MCF 10A (cell line): ENCODE results near the gene HOXA4. TPM values are rescaled to one million over a fixed set of nuclear protein-coding genes. Genes with fewer than 3 reads are reported as not detected.

Experiments
- BruUV-seq: library from RNA; stranded (reverse); fragments of 400-500 nt; replicated peaks from 2 replicates; lab custom pipeline; 2021; lab: Mats Ljungman, UMichigan
- CTCF ChIA-PET: fragments of 300-600 bp; sonication (Branson Sonifier 250); formaldehyde crosslinking; extraction: SDS; loops from one replicate; lab custom pipeline; 2021; ENCODE audit warnings: antibody characterized with exemption, inconsistent platforms; lab: Yijun Ruan, JAX
- POLR2A ChIA-PET: fragments of 300-600, 350-650 bp; sonication (Branson Sonifier 250); formaldehyde crosslinking; extraction: SDS; loops from one replicate; lab custom pipeline; 2020; ENCODE audit warnings: antibody characterized with exemption, inconsistent platforms; lab: Yijun Ruan, JAX
- DNase-seq: peaks from one replicate; pipeline ENCODE4 v3.0.0-alpha.2; 2018; ENCODE audit not compliant: unreplicated experiment
- H3K27ac Mint-ChIP-seq: one replicate; pipeline ENCODE4 v1.8.0; 2022; ENCODE audit warnings: mild to moderate bottlenecking, low read depth, mixed read lengths; ENCODE audit not compliant: unreplicated experiment
- H3K27me3 Mint-ChIP-seq: one replicate; pipeline ENCODE4 v1.8.0; 2022; ENCODE audit warnings: mixed read lengths; ENCODE audit not compliant: insufficient read depth, unreplicated experiment
- H3K36me3 Mint-ChIP-seq: one replicate; pipeline ENCODE4 v1.8.0; 2022; ENCODE audit warnings: mild to moderate bottlenecking, moderate library complexity, mixed read lengths; ENCODE audit not compliant: insufficient read depth, unreplicated experiment
- H3K4me1 Mint-ChIP-seq: one replicate; pipeline ENCODE4 v1.8.0; 2022; ENCODE audit warnings: mixed read lengths; ENCODE audit not compliant: insufficient read depth, unreplicated experiment
- H3K4me3 Mint-ChIP-seq: one replicate; pipeline ENCODE4 v1.8.0; 2022; ENCODE audit warnings: mild to moderate bottlenecking, moderate library complexity, mixed read lengths; ENCODE audit not compliant: unreplicated experiment
- H3K9me3 Mint-ChIP-seq: one replicate; pipeline ENCODE4 v1.8.0; 2022; ENCODE audit warnings: mixed read lengths; ENCODE audit not compliant: unreplicated experiment
- CTCF ChIP-seq: fragments of 200-600 bp; IDR thresholded peaks from one replicate; pipeline ENCODE4 v1.8.0; 2022; ENCODE audit warnings: antibody characterized with exemption, mild to moderate bottlenecking; ENCODE audit not compliant: unreplicated experiment
- intact Hi-C: fragments of 100-400 bp; cut with micrococcal nuclease; formaldehyde crosslinking; loops from 2 replicates; pipeline ENCODE4 v1.14.1; 2022
- total RNA-seq: library from RNA; stranded (reverse); gene quantifications from 2 replicates; pipeline ENCODE4 v1.2.3, GENCODE V29; 2022

HOXA4 gene
- total RNA-seq, 1 experiment from 2014 or later: 2.6 TPM

GRCh38 chr7:27178366-27178765 lies 47.8 kb upstream of the HOXA4 start:
- CTCF ChIA-PET: interaction anchor here (0.6 to 2.4 kb wide), 8 partner anchors 10 to 1392 kb away, joined by 3 to 10 read pairs (median 4); no protein-coding TSS in a partner anchor
- no peak for TF ChIP-seq CTCF

DNA sequence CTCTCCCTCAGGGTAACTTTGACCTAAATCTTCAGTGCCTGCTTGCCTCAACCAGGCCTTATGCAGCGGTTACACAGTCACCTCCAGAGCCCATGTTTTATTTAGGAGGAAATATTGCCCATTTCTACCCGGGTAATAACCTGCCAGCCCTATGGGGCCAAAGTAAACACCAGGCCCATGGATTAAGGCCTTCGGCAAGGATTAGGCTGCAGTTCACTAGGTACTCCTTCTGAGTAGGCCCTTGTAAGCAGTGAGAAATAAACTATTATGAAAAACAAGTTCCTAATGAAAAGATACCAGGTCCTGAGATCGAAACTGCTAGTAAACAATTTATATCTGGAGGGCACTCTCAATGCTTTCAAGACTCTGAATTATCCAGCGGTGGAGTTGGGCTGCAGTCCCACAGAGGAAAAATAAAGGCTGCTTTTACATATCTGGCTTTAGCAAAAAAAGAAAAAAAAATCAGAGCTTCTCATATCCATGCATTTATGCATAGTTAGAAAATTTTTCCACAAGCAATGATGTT lies 47.3 kb upstream of the HOXA4 start:
- POLR2A ChIA-PET: interaction anchor here (0.6 kb wide), 1 partner anchor 27 kb away, joined by 3 read pairs; no protein-coding TSS in a partner anchor
- no peak for TF ChIP-seq CTCF
- CTCF ChIA-PET: interaction anchor here (0.6 to 2.4 kb wide), 6 partner anchors 14 to 373 kb away, joined by 3 to 10 read pairs (median 6); no protein-coding TSS in a partner anchor
- H3K4me3 Mint-ChIP-seq: no peak overlapping the region
- no peaks in the 10 kb centered on the region for H3K36me3 Mint-ChIP-seq
- H3K4me1 Mint-ChIP-seq: no peaks in the 10 kb centered on the region
- H3K27ac Mint-ChIP-seq: no peak overlapping the region
- no peak for DNase-seq
- no TSS peak for BruUV-seq
- intact Hi-C loops: no loop called here
- no peaks in the 10 kb centered on the region for H3K9me3 Mint-ChIP-seq
- H3K27me3 Mint-ChIP-seq: no peaks in the 10 kb centered on the region

More at GRCh38 chr7:27178366-27178765, 47.8 kb upstream of the HOXA4 start:
- Mint-ChIP-seq H3K27ac (no peak overlapping the region), H3K36me3 (no peaks in the 10 kb centered on the region), H3K9me3 (no peaks in the 10 kb centered on the region), H3K4me3 (no peak overlapping the region), H3K27me3 (no peaks in the 10 kb centered on the region), H3K4me1 (no peaks in the 10 kb centered on the region)
- BruUV-seq: no TSS peak
- DNase-seq: no peak
- POLR2A ChIA-PET: no interaction called here
- intact Hi-C loops: no loop called here

GRCh38 chr7:27176962-27177794 lies 46.6 kb upstream of the HOXA4 start:
- peaks cover 1% of the 10 kb centered on the region for H3K36me3 Mint-ChIP-seq
- CTCF ChIA-PET: interaction anchor here (0.6 to 1.8 kb wide), 5 partner anchors 8 to 373 kb away, joined by 3 to 8 read pairs (median 7); partner anchors contain the start of gene HOXA11
- POLR2A ChIA-PET: interaction anchor here (0.6 kb wide), 1 partner anchor 27 kb away, joined by 3 read pairs; no protein-coding TSS in a partner anchor
- no peak overlapping the region for H3K4me3 Mint-ChIP-seq
- BruUV-seq: no TSS peak
- no peak for TF ChIP-seq CTCF
- peaks cover 3% of the 10 kb centered on the region for H3K4me1 Mint-ChIP-seq
- no peak overlapping the region for H3K27ac Mint-ChIP-seq
- DNase-seq: no peak
- H3K9me3 Mint-ChIP-seq: no peaks in the 10 kb centered on the region
- intact Hi-C loops: no loop called here
- H3K27me3 Mint-ChIP-seq: no peaks in the 10 kb centered on the region

- TF ChIP-seq CTCF: no peak
- ChIA-PET CTCF (interaction anchor here (0.6 to 1.8 kb wide), 5 partner anchors 8 to 844 kb away, joined by 3 to 8 read pairs (median 3); partner anchors contain the start of gene HOXA11), POLR2A (interaction anchor here (1.3 kb wide), 1 partner anchor 318 kb away, joined by 3 read pairs; no protein-coding TSS in a partner anchor)
- intact Hi-C loops: no loop called here
- H3K4me1 Mint-ChIP-seq: peaks cover 9% of the 10 kb centered on the region
- no peaks in the 10 kb centered on the region for H3K9me3 Mint-ChIP-seq
- no peak for DNase-seq
- peaks cover 8% of the 10 kb centered on the region for H3K36me3 Mint-ChIP-seq
- no TSS peak for BruUV-seq
- H3K27me3 Mint-ChIP-seq: no peaks in the 10 kb centered on the region
- no peak overlapping the region for H3K27ac Mint-ChIP-seq
- no peak overlapping the region for H3K4me3 Mint-ChIP-seq
Measured at GRCh38 chr7:27176524-27176845, 45.9 kb upstream of the HOXA4 start.
